Forelimb muscle (tissue), 1 donor: Measurements from ENCODE around the gene JAM2. TPM values are rescaled to one million over a fixed set of nuclear protein-coding genes. Genes with fewer than 3 reads are reported as not detected.
"Not testable (repeated sequence)": the region's sequence is repeated elsewhere in the genome, so short reads cannot be mapped to it uniquely, and the experiment has no call there.

Source experiments
- DNase-seq: peaks from one replicate; pipeline ENCODE4 v3.0.0-alpha.2; 2013; ENCODE audit warnings: low read depth
- polyA plus RNA-seq: library from polyadenylated mRNA; unstranded; fragments of 120-200 nt; gene quantifications from one replicate; pipeline ENCODE4 v1.2.1, GENCODE V29; 2013; ENCODE audit not compliant: insufficient read length

JAM2 gene
- polyA plus RNA-seq, 1 donor = 38.1 TPM

- no peak for DNase-seq
These were observed 7.4 kb downstream of the JAM2 start for GRCh38 chr21:25646474-25646873.

- no peak for DNase-seq
These were observed 8.6 kb downstream of the JAM2 start for GRCh38 chr21:25647647-25648046.

- DNase-seq = no peak
These were observed 10.1 kb downstream of the JAM2 start for GRCh38 chr21:25649146-25649545.

- DNase-seq = no peak
These were observed 17.4 kb downstream of the JAM2 start for GRCh38 chr21:25656412-25656811.

- no peak for DNase-seq
These were observed 18.1 kb downstream of the JAM2 start for GRCh38 chr21:25657140-25657539.

- no peak for DNase-seq
These were observed 19.5 kb downstream of the JAM2 start for GRCh38 chr21:25658427-25659035.

GRCh38 chr21:25660233-25660632 is 21.2 kb downstream of the JAM2 start:
- no peak for DNase-seq

- DNase-seq = no peak
These were observed 25.5 kb downstream of the JAM2 start for GRCh38 chr21:25664491-25664931.

- DNase-seq = peak; percentile 22
These were observed 31.7 kb downstream of the JAM2 start for GRCh38 chr21:25670726-25671125.

GRCh38 chr21:25676451-25676850 is 37.4 kb downstream of the JAM2 start:
- DNase-seq = no peak

GRCh38 chr21:25682382-25682781 is 43.3 kb downstream of the JAM2 start:
- no peak for DNase-seq

- no peak for DNase-seq
These were observed 48.7 kb downstream of the JAM2 start for GRCh38 chr21:25687787-25688186.

GRCh38 chr21:25688275-25689155 is 49.5 kb downstream of the JAM2 start:
- no peak for DNase-seq

GRCh38 chr21:25689226-25689625 is 50.2 kb downstream of the JAM2 start:
- DNase-seq = no peak

- DNase-seq = no peak
These were observed 52.9 kb downstream of the JAM2 start for GRCh38 chr21:25691976-25692375.

- DNase-seq = not testable (repeated sequence)
These were observed 56.4 kb downstream of the JAM2 start for GRCh38 chr21:25695461-25695860.

GRCh38 chr21:25700741-25701140 is 61.7 kb downstream of the JAM2 start:
- no peak for DNase-seq

- no peak for DNase-seq
These were observed 62.5 kb downstream of the JAM2 start for GRCh38 chr21:25701529-25701928.

- DNase-seq = peak; percentile 13
These were observed 69.5 kb downstream of the JAM2 start for GRCh38 chr21:25708467-25709065.

GRCh38 chr21:25709684-25710265 is 70.7 kb downstream of the JAM2 start:
- DNase-seq = no peak

- no peak for DNase-seq
These were observed 71.5 kb downstream of the JAM2 start for GRCh38 chr21:25710550-25710949.

- DNase-seq = not testable (repeated sequence)
These were observed 75.0 kb downstream of the JAM2 start for GRCh38 chr21:25714066-25714465.
